Urinary bladder (tissue), 4 donors: Measurements from ENCODE around the gene EPHA5. TPM values are rescaled to one million over a fixed set of nuclear protein-coding genes. Genes with fewer than 3 reads are reported as not detected.

ENCODE experiments used
- DNase-seq: peaks from one replicate; pipeline ENCODE4 v3.0.0-alpha.2; 2015; ENCODE audit errors: extremely low spot score
- H3K27ac ChIP-seq: one replicate; pipeline ENCODE4 v1.5.1; 2013; ENCODE audit warnings: low read depth, mild to moderate bottlenecking, moderate library complexity
- H3K36me3 ChIP-seq: one replicate; pipeline ENCODE4 v1.6.1; 2013; ENCODE audit warnings: mild to moderate bottlenecking, moderate library complexity; ENCODE audit not compliant: insufficient read depth
- H3K4me1 ChIP-seq: one replicate; pipeline ENCODE4 v1.6.1; 2013; ENCODE audit warnings: mild to moderate bottlenecking, moderate library complexity; ENCODE audit not compliant: insufficient read depth
- H3K4me3 ChIP-seq: one replicate; pipeline ENCODE4 v1.5.1; 2013; ENCODE audit warnings: low read depth, low read length
- WGBS: extraction: QIAGEN DNeasy Blood & Tissue Kit; methylation state at CpG from one replicate; pipeline ENCODE4 v1.1.7; 2013; 5-methylcytosine and 5-hydroxymethylcytosine counted together
- polyA plus RNA-seq: library from polyadenylated mRNA; stranded (reverse); fragments of 200-250 nt; gene quantifications from one replicate; pipeline ENCODE4 v1.2.3, GENCODE V29; 2013
- total RNA-seq: library from RNA; depleted of rRNA; stranded (reverse); fragments of >200 nt; gene quantifications from one replicate; pipeline ENCODE4 v1.2.3, GENCODE V29; 2014
- donor health status: healthy with polysubstance abuse.
- donor health status: healthy.

EPHA5 gene
- total and polyA plus RNA-seq, 2 donors: 0.35 to 4.1 TPM

GRCh38 chr4:65416891-65417290 is 253.4 kb downstream of the EPHA5 start:
- 18% methylated on average over 3 of the region's 3 CpGs for WGBS
- H3K36me3 ChIP-seq: no peaks in the 10 kb centered on the region
- no peaks in the 10 kb centered on the region for H3K4me1 ChIP-seq
- H3K27ac ChIP-seq: no peak overlapping the region
- DNase-seq: no peak
- H3K4me3 ChIP-seq: no peak overlapping the region

GRCh38 chr4:65407483-65407882 is 262.8 kb downstream of the EPHA5 start:
- Histone ChIP-seq H3K4me1 (no peaks in the 10 kb centered on the region), H3K36me3 (no peaks in the 10 kb centered on the region), H3K27ac (no peak overlapping the region), H3K4me3 (no peak overlapping the region)
- 94% methylated on average over 4 of the region's 4 CpGs for WGBS
- DNase-seq: no peak

GRCh38 chr4:65401083-65401482 is 269.2 kb downstream of the EPHA5 start:
- Histone ChIP-seq H3K4me1 (no peaks in the 10 kb centered on the region), H3K4me3 (no peak overlapping the region), H3K36me3 (no peaks in the 10 kb centered on the region), H3K27ac (no peak overlapping the region)
- DNase-seq: no peak

- Histone ChIP-seq H3K4me1 (no peaks in the 10 kb centered on the region), H3K36me3 (no peaks in the 10 kb centered on the region), H3K27ac (no peak overlapping the region), H3K4me3 (no peak overlapping the region)
- no peak for DNase-seq
- 77% methylated on average over 4 of the region's 4 CpGs for WGBS
Measured at GRCh38 chr4:65399084-65399483, 271.2 kb downstream of the EPHA5 start.

- H3K27ac ChIP-seq: no peak overlapping the region
- 67% methylated on average over 1 of the region's 1 CpG for WGBS
- H3K36me3 ChIP-seq: no peaks in the 10 kb centered on the region
- no peak overlapping the region for H3K4me3 ChIP-seq
- H3K4me1 ChIP-seq: no peaks in the 10 kb centered on the region
- no peak for DNase-seq
Measured at GRCh38 chr4:65393078-65393477, 277.2 kb downstream of the EPHA5 start.

- no peaks in the 10 kb centered on the region for H3K36me3 ChIP-seq
- no peak overlapping the region for H3K4me3 ChIP-seq
Measured at GRCh38 chr4:65392488-65392887, 277.8 kb downstream of the EPHA5 start.

GRCh38 chr4:65391814-65392213 is 278.5 kb downstream of the EPHA5 start:
- no peak overlapping the region for H3K4me3 ChIP-seq
- H3K27ac ChIP-seq: no peak overlapping the region
- H3K36me3 ChIP-seq: no peaks in the 10 kb centered on the region
- DNase-seq: no peak
- H3K4me1 ChIP-seq: no peaks in the 10 kb centered on the region
- WGBS: 55% methylated on average over 2 of the region's 2 CpGs

More at GRCh38 chr4:65392488-65392887, 277.8 kb downstream of the EPHA5 start:
- no peaks in the 10 kb centered on the region for H3K4me1 ChIP-seq
- WGBS: 51% methylated on average over 2 of the region's 2 CpGs
- DNase-seq: no peak
- no peak overlapping the region for H3K27ac ChIP-seq

- 72% methylated on average over 1 of the region's 1 CpG for WGBS
Measured at GRCh38 chr4:65391382-65391781, 278.9 kb downstream of the EPHA5 start.

GRCh38 chr4:65386927-65387326 is 283.4 kb downstream of the EPHA5 start:
- no peak overlapping the region for H3K4me3 ChIP-seq
- H3K36me3 ChIP-seq: no peaks in the 10 kb centered on the region
- H3K27ac ChIP-seq: no peak overlapping the region
- no peaks in the 10 kb centered on the region for H3K4me1 ChIP-seq
- no peak for DNase-seq
- WGBS: 88% methylated on average over 5 of the region's 5 CpGs

More at GRCh38 chr4:65391382-65391781, 278.9 kb downstream of the EPHA5 start:
- no peaks in the 10 kb centered on the region for H3K4me1 ChIP-seq
- no peak for DNase-seq
- no peak overlapping the region for H3K4me3 ChIP-seq
- H3K27ac ChIP-seq: no peak overlapping the region
- H3K36me3 ChIP-seq: no peaks in the 10 kb centered on the region

- DNase-seq: no peak
- no peak overlapping the region for H3K4me3 ChIP-seq
- WGBS: 93% methylated on average over 6 of the region's 6 CpGs
- no peaks in the 10 kb centered on the region for H3K4me1 ChIP-seq
- no peaks in the 10 kb centered on the region for H3K36me3 ChIP-seq
- no peak overlapping the region for H3K27ac ChIP-seq
Measured at GRCh38 chr4:65383589-65384305, 286.5 kb downstream of the EPHA5 start.

GRCh38 chr4:65381648-65382047 is 288.6 kb downstream of the EPHA5 start:
- 93% methylated on average over 1 of the region's 1 CpG for WGBS
- no peak for DNase-seq

GRCh38 chr4:65370709-65371108 is 299.6 kb downstream of the EPHA5 start:
- Histone ChIP-seq H3K4me3 (no peak overlapping the region), H3K4me1 (no peaks in the 10 kb centered on the region), H3K36me3 (no peaks in the 10 kb centered on the region), H3K27ac (no peak overlapping the region)
- no peak for DNase-seq
- 80% methylated on average over 3 of the region's 3 CpGs for WGBS

More at GRCh38 chr4:65381648-65382047, 288.6 kb downstream of the EPHA5 start:
- no peak overlapping the region for H3K4me3 ChIP-seq
- H3K27ac ChIP-seq: no peak overlapping the region
- no peaks in the 10 kb centered on the region for H3K4me1 ChIP-seq
- H3K36me3 ChIP-seq: no peaks in the 10 kb centered on the region

GRCh38 chr4:65367306-65367705 is 303.0 kb downstream of the EPHA5 start:
- H3K27ac ChIP-seq: no peak overlapping the region
- 69% methylated on average over 1 of the region's 1 CpG for WGBS
- no peak for DNase-seq
- H3K4me1 ChIP-seq: no peaks in the 10 kb centered on the region
- no peaks in the 10 kb centered on the region for H3K36me3 ChIP-seq
- no peak overlapping the region for H3K4me3 ChIP-seq

- H3K36me3 ChIP-seq: no peaks in the 10 kb centered on the region
- no peak overlapping the region for H3K4me3 ChIP-seq
- no peak overlapping the region for H3K27ac ChIP-seq
- DNase-seq: no peak
- H3K4me1 ChIP-seq: no peaks in the 10 kb centered on the region
- 79% methylated on average over 2 of the region's 2 CpGs for WGBS
Measured at GRCh38 chr4:65358914-65359313, 311.4 kb downstream of the EPHA5 start.
